GM18951 (cell line): Measurements from ENCODE around the gene ARAP2.

Source experiments
- POLR2A ChIP-seq: IDR thresholded peaks from 4 replicates; pipeline ENCODE4 v1.6.1; 2011; ENCODE audit warnings: mild to moderate bottlenecking; ENCODE audit not compliant: insufficient read length, insufficient read depth; ENCODE audit errors: extremely low read depth
- in situ Hi-C: fragments of 300-500 bp; cut with MboI; formaldehyde crosslinking; loops from one replicate; pipeline ENCODE4 v1.12.0; 2022; ENCODE audit warnings: low sequenced_read_pairs, mixed read lengths, inconsistent platforms; ENCODE audit not compliant: unreplicated experiment

The ARAP2 gene

GRCh38 chr4:36172656-36173055 is 71.7 kb downstream of the ARAP2 start:
- in situ Hi-C loops = no loop called here
- TF ChIP-seq POLR2A = no peak

- no peak for TF ChIP-seq POLR2A
- in situ Hi-C loops = no loop called here
These were observed 76.0 kb downstream of the ARAP2 start for GRCh38 chr4:36168127-36168878.

GRCh38 chr4:36165631-36166005 is 78.7 kb downstream of the ARAP2 start:
- in situ Hi-C loops = no loop called here
- TF ChIP-seq POLR2A = no peak

GRCh38 chr4:36164900-36165630 is 79.2 kb downstream of the ARAP2 start:
- in situ Hi-C loops = no loop called here
- no peak for TF ChIP-seq POLR2A

- TF ChIP-seq POLR2A = no peak
These were observed 81.1 kb downstream of the ARAP2 start for GRCh38 chr4:36163198-36163597.

GRCh38 chr4:36159208-36159607 is 85.1 kb downstream of the ARAP2 start:
- in situ Hi-C loops = no loop called here
- no peak for TF ChIP-seq POLR2A

More at GRCh38 chr4:36163198-36163597, 81.1 kb downstream of the ARAP2 start:
- in situ Hi-C loops = no loop called here

- in situ Hi-C loops = no loop called here
- TF ChIP-seq POLR2A = no peak
These were observed 91.6 kb downstream of the ARAP2 start for GRCh38 chr4:36152735-36153134.

GRCh38 chr4:36142504-36142903 is 101.8 kb downstream of the ARAP2 start:
- in situ Hi-C loops = no loop called here
- TF ChIP-seq POLR2A = no peak

GRCh38 chr4:36141186-36141585 is 103.1 kb downstream of the ARAP2 start:
- no peak for TF ChIP-seq POLR2A
- in situ Hi-C loops = no loop called here

GRCh38 chr4:36140421-36140820 is 103.9 kb downstream of the ARAP2 start:
- in situ Hi-C loops = no loop called here
- TF ChIP-seq POLR2A = no peak

- TF ChIP-seq POLR2A = no peak
- in situ Hi-C loops = no loop called here
These were observed 106.1 kb downstream of the ARAP2 start for GRCh38 chr4:36138220-36138619.

- in situ Hi-C loops = no loop called here
- no peak for TF ChIP-seq POLR2A
These were observed 107.0 kb downstream of the ARAP2 start for GRCh38 chr4:36137336-36137735.

GRCh38 chr4:36133658-36134057 is 110.7 kb downstream of the ARAP2 start:
- in situ Hi-C loops = no loop called here
- TF ChIP-seq POLR2A = no peak

GRCh38 chr4:36133086-36133485 is 111.2 kb downstream of the ARAP2 start:
- no peak for TF ChIP-seq POLR2A
- in situ Hi-C loops = no loop called here
